IMR-90 (cell line): Measurements from ENCODE around the gene FSTL1. TPM values are rescaled to one million over a fixed set of nuclear protein-coding genes. Genes with fewer than 3 reads are reported as not detected.

ENCODE experiments used
- ATAC-seq: fragments of 200-7000 bp; cut with Tn5 transposase; 2 replicates; pipeline ENCODE4 v1.9.1; 2020; ENCODE audit warnings: low read depth, mild to moderate bottlenecking, moderate library complexity
- BruUV-seq: library from RNA; stranded (reverse); fragments of 400-500 nt; replicated peaks from 2 replicates; lab custom pipeline; 2021; lab: Mats Ljungman, UMichigan
- CTCF ChIA-PET: fragments of 300-600 bp; formaldehyde crosslinking; extraction: SDS; loops from one replicate; lab custom pipeline; 2021; ENCODE audit warnings: antibody characterized with exemption; lab: Yijun Ruan, JAX
- POLR2A ChIA-PET: fragments of 300-600 bp; sonication (Branson Sonifier 250); formaldehyde crosslinking; loops from one replicate; lab custom pipeline; 2022; ENCODE audit warnings: antibody characterized with exemption; ENCODE audit not compliant: unreplicated experiment; lab: Charles Lee
- DNase-seq: peaks from one replicate; pipeline ENCODE4 v3.0.0; 2013
- H2AFZ ChIP-seq: replicated peaks from 2 replicates; pipeline ENCODE3; 2013; ENCODE audit warnings: low read length, mild to moderate bottlenecking; ENCODE audit not compliant: poor library complexity
- H2AK5ac ChIP-seq: 2 replicates; pipeline ENCODE4 v1.6.1; 2013; ENCODE audit warnings: low read depth, low read length, inconsistent platforms
- H2AK9ac ChIP-seq: replicated peaks from 2 replicates; pipeline ENCODE3; 2013; ENCODE audit warnings: mild to moderate bottlenecking, low read depth, low read length, moderate library complexity; ENCODE audit not compliant: poor library complexity
- H2BK120ac ChIP-seq: 2 replicates; pipeline ENCODE4 v1.6.1; 2013; ENCODE audit warnings: low read depth, low read length, inconsistent platforms
- H2BK15ac ChIP-seq: 3 replicates; pipeline ENCODE4 v1.6.1; 2013; ENCODE audit warnings: low read depth, low read length, inconsistent platforms
- H2BK20ac ChIP-seq: 2 replicates; pipeline ENCODE4 v1.6.1; 2013; ENCODE audit warnings: low read depth, mild to moderate bottlenecking, inconsistent platforms, low read length, moderate library complexity
- H2BK5ac ChIP-seq: 2 replicates; pipeline ENCODE4 v1.6.1; 2013; ENCODE audit warnings: mild to moderate bottlenecking, low read depth, low read length, inconsistent platforms; ENCODE audit not compliant: poor library complexity, severe bottlenecking
- H3K14ac ChIP-seq: replicated peaks from 2 replicates; pipeline ENCODE4 v1.6.1; 2013; ENCODE audit warnings: low read depth, low read length, inconsistent platforms
- H3K18ac ChIP-seq: 2 replicates; pipeline ENCODE4 v1.6.1; 2013; ENCODE audit warnings: low read depth, low read length, control low read depth
- H3K23ac ChIP-seq: 2 replicates; pipeline ENCODE4 v1.6.1; 2013; ENCODE audit warnings: low read depth, low read length, inconsistent platforms
- H3K27ac ChIP-seq: 2 replicates; pipeline ENCODE4 v1.5.1; 2013; ENCODE audit warnings: mild to moderate bottlenecking, control low read depth, low read length; ENCODE audit not compliant: insufficient read depth
- H3K27me3 ChIP-seq: 2 replicates; pipeline ENCODE4 v1.6.1; 2013; ENCODE audit warnings: low read length; ENCODE audit not compliant: control insufficient read depth, insufficient read depth
- H3K36me3 ChIP-seq: 2 replicates; pipeline ENCODE4 v1.6.1; 2013; ENCODE audit warnings: low read length, mixed read lengths; ENCODE audit not compliant: control insufficient read depth, insufficient read depth
- H3K4ac ChIP-seq: 2 replicates; pipeline ENCODE4 v1.6.1; 2013; ENCODE audit warnings: low read depth, low read length, inconsistent platforms
- H3K4me1 ChIP-seq: 2 replicates; pipeline ENCODE4 v1.6.1; 2013; ENCODE audit warnings: low read length, mixed read lengths; ENCODE audit not compliant: control insufficient read depth, insufficient read depth
- H3K4me2 ChIP-seq: 2 replicates; pipeline ENCODE4 v1.6.1; 2013; ENCODE audit warnings: low read depth, mild to moderate bottlenecking, control low read depth, low read length, moderate library complexity
- H3K4me3 ChIP-seq: 2 replicates; pipeline ENCODE4 v1.5.1; 2013; ENCODE audit warnings: low read depth, mild to moderate bottlenecking, control low read depth, low read length, moderate library complexity; ENCODE audit not compliant: insufficient read depth
- H3K56ac ChIP-seq: 2 replicates; pipeline ENCODE4 v1.6.1; 2013; ENCODE audit warnings: low read length, inconsistent platforms; ENCODE audit not compliant: insufficient read depth; ENCODE audit errors: extremely low read depth
- H3K79me1 ChIP-seq, 2 experiments: 2 replicates each; pipeline ENCODE4 v1.6.1; 2013; ENCODE audit warnings: low read length in 2 of 2, inconsistent platforms in 1 of 2, low read depth in 1 of 2
- H3K9ac ChIP-seq: 2 replicates; pipeline ENCODE4 v1.6.1; 2013; ENCODE audit warnings: low read depth, low read length, control low read depth
- H3K9me1 ChIP-seq: 2 replicates; pipeline ENCODE4 v1.6.1; 2013; ENCODE audit warnings: low read length, inconsistent platforms; ENCODE audit not compliant: insufficient read depth
- H3K9me3 ChIP-seq: 2 replicates; pipeline ENCODE4 v1.6.1; 2013; ENCODE audit warnings: low read length; ENCODE audit not compliant: control insufficient read depth, insufficient read depth
- H4K20me1 ChIP-seq: 2 replicates; pipeline ENCODE4 v1.6.1; 2013; ENCODE audit warnings: low read length, inconsistent platforms; ENCODE audit not compliant: insufficient read depth
- H4K5ac ChIP-seq: 2 replicates; pipeline ENCODE4 v1.6.1; 2013; ENCODE audit warnings: mild to moderate bottlenecking, low read depth, low read length, control low read depth
- H4K8ac ChIP-seq, 2 experiments: 2 replicates each; pipeline ENCODE4 v1.6.1; 2013; ENCODE audit warnings: low read depth in 2 of 2, low read length in 2 of 2, control low read depth in 1 of 2, inconsistent platforms in 1 of 2
- H4K91ac ChIP-seq: 2 replicates; pipeline ENCODE4 v1.6.1; 2013; ENCODE audit warnings: low read depth, low read length, inconsistent platforms; ENCODE audit not compliant: insufficient read depth
- BHLHE40 ChIP-seq: fragments of 150-350 bp; IDR thresholded peaks from 2 replicates; pipeline ENCODE4 v1.6.1; 2016; ENCODE audit warnings: mild to moderate bottlenecking, low read depth, low read length
- CEBPB ChIP-seq: IDR thresholded peaks from 2 replicates; pipeline ENCODE4 v1.6.1; 2012; ENCODE audit warnings: low read depth, low read length, improper control_type of control experiment
- CHD1 ChIP-seq: IDR thresholded peaks from 2 replicates; pipeline ENCODE4 v1.6.1; 2012; ENCODE audit warnings: low read depth, low read length, improper control_type of control experiment
- CTCF ChIP-seq: conservative IDR thresholded peaks from 2 replicates; pipeline ENCODE4 v1.5.1; 2012; ENCODE audit warnings: mild to moderate bottlenecking, low read depth, low read length, improper control_type of control experiment
- ELK1 ChIP-seq: fragments of 150-350 bp; IDR thresholded peaks from 2 replicates; pipeline ENCODE4 v1.6.1; 2016; ENCODE audit warnings: low read depth, mild to moderate bottlenecking, low read length, moderate library complexity, borderline replicate concordance
- FOS ChIP-seq: fragments of 150-350 bp; IDR thresholded peaks from 2 replicates; pipeline ENCODE4 v1.6.1; 2016; ENCODE audit warnings: low read depth, low read length
- MAFK ChIP-seq: IDR thresholded peaks from 2 replicates; pipeline ENCODE4 v1.6.1; 2012; ENCODE audit warnings: low read depth, low read length, improper control_type of control experiment
- MAZ ChIP-seq: IDR thresholded peaks from 2 replicates; pipeline ENCODE4 v1.6.1; 2012; ENCODE audit warnings: low read depth, mild to moderate bottlenecking, low read length, improper control_type of control experiment, moderate library complexity, borderline replicate concordance
- MXI1 ChIP-seq: IDR thresholded peaks from 2 replicates; pipeline ENCODE4 v1.6.1; 2012; ENCODE audit warnings: low read depth, mild to moderate bottlenecking, low read length, moderate library complexity, borderline replicate concordance
- NFE2L2 ChIP-seq: fragments of 150-350 bp; IDR thresholded peaks from 2 replicates; pipeline ENCODE4 v1.6.1; 2016; ENCODE audit warnings: low read depth, mild to moderate bottlenecking, low read length
- POLR2A ChIP-seq: IDR thresholded peaks from 2 replicates; pipeline ENCODE4 v1.6.1; 2012; ENCODE audit warnings: mild to moderate bottlenecking, low read depth, low read length
- RAD21 ChIP-seq: IDR thresholded peaks from 2 replicates; pipeline ENCODE4 v1.6.1; 2012; ENCODE audit warnings: low read length, improper control_type of control experiment
- RCOR1 ChIP-seq: IDR thresholded peaks from 2 replicates; pipeline ENCODE4 v1.6.1; 2012; ENCODE audit warnings: mild to moderate bottlenecking, low read length, improper control_type of control experiment; ENCODE audit not compliant: insufficient replicate concordance
- RFX5 ChIP-seq: IDR thresholded peaks from 2 replicates; pipeline ENCODE4 v1.8.0; 2012; ENCODE audit warnings: low read depth, mild to moderate bottlenecking, low read length, moderate library complexity
- SMC3 ChIP-seq: fragments of 150-350 bp; IDR thresholded peaks from 2 replicates; pipeline ENCODE4 v1.6.1; 2016; ENCODE audit warnings: low read depth, mild to moderate bottlenecking, antibody characterized with exemption, low read length, moderate library complexity
- USF2 ChIP-seq: fragments of 150-350 bp; IDR thresholded peaks from 2 replicates; pipeline ENCODE4 v1.6.1; 2017; ENCODE audit warnings: mild to moderate bottlenecking, antibody characterized with exemption, low read length, low read depth
- WGBS, 2 experiments: methylation state at CpG; one replicate each; pipeline versions ENCODE4 v1.1.5 to v1.1.7; 2013; ENCODE audit warnings: missing lambda C conversion rate in 2 of 2; ENCODE audit not compliant: insufficient read length in 1 of 2; ENCODE audit errors: extremely low coverage in 2 of 2; 5-methylcytosine and 5-hydroxymethylcytosine counted together
- dilution Hi-C: fragments of 300-500 bp; cut with HindIII; formaldehyde crosslinking; loops from one replicate; pipeline ENCODE4 v1.14.3; 2018; ENCODE audit warnings: low sequenced_read_pairs; ENCODE audit not compliant: unreplicated experiment
- in situ Hi-C: fragments of 300-500 bp; cut with MboI; formaldehyde crosslinking; loops from 3 replicates; pipeline ENCODE4 v1.14.3; 2019; ENCODE audit warnings: low sequenced_read_pairs, inconsistent platforms, mixed read lengths
- intact Hi-C: fragments of 100-400 bp; cut with micrococcal nuclease; formaldehyde crosslinking; loops from 2 replicates; pipeline ENCODE4 v1.10.0; 2022
- polyA plus RNA-seq, 3 experiments: library from polyadenylated mRNA; depleted of rRNA; stranded (reverse); fragments of >200 nt; gene quantifications; 2 replicates each; pipeline ENCODE4 v1.2.3, GENCODE V29; 2012; ENCODE audit warnings: low replicate concordance in 1 of 3
- total RNA-seq: library from RNA; depleted of rRNA; stranded (reverse); fragments of >200 nt; gene quantifications from 2 replicates; pipeline ENCODE4 v1.2.3, GENCODE V29; 2012

The FSTL1 gene
- total and polyA plus RNA-seq, 2 of the 4 experiments (the other 2 are of a cell fraction): 864 to 1,642 TPM

DNA sequence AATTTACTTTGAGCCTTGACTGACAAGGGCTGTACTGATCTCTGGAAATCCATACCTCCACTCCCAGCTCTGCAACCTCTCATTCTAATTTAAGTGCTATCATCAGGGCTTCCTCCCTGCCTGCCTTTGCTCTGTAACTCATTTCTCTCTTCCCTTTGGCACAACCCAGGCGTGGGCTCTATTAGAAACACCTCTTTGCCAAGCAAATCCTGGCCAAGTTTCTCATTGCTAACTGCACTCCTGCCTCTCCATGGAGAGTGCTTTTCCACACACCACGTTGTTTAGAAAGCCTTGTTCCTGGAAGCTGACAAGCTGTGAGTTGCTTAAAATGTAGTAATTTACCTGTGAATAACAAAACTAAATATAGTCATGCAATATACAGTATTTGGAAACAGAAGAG is 20.1 kb upstream of the FSTL1 start:
- Histone ChIP-seq H2BK15ac (peak overlapping the region; percentile 72; the same call in 1 of the 3 replicates), H3K56ac (peak overlapping the region; percentile 79), H3K23ac (peak overlapping the region; percentile 39), H3K18ac (peak overlapping the region; percentile 69), H2AK9ac (no peak overlapping the region), H3K9ac (peak overlapping the region; percentile 77; the same call in 1 of the 2 replicates), H3K79me1 (peaks cover 0 to 10% of the 10 kb centered on the region in 2 experiments; a peak in 2 of 4 replicates), H3K9me1 (peaks cover 9% of the 10 kb centered on the region), H4K91ac (peak overlapping the region; percentile 84), H3K27ac (peak overlapping the region; percentile 80), H3K14ac (peak overlapping the region; percentile 87), H4K20me1 (no peaks in the 10 kb centered on the region), H3K4me2 (peak overlapping the region; percentile 21; the same call in 1 of the 2 replicates), H2BK5ac (peak overlapping the region; percentile 84), H2AFZ (peak overlapping the region; percentile 56), H3K4me1 (peaks cover 26% of the 10 kb centered on the region), H3K27me3 (no peaks in the 10 kb centered on the region), H2BK120ac (peak overlapping the region; percentile 87), H3K9me3 (peaks cover 5% of the 10 kb centered on the region), H4K8ac (peak overlapping the region; percentile 56 to 80; a peak in 3 of 4 replicates), H3K36me3 (no peaks in the 10 kb centered on the region), H2AK5ac (peak overlapping the region; percentile 81; the same call in 1 of the 2 replicates), H3K4me3 (no peak overlapping the region), H3K4ac (peak overlapping the region; percentile 79), H4K5ac (peak overlapping the region; percentile 75; the same call in 1 of the 2 replicates), H2BK20ac (peak overlapping the region; percentile 85)
- CTCF ChIA-PET: interaction anchor here (1.6 kb wide), 1 partner anchor 10 kb away, joined by 5 read pairs; no protein-coding TSS in a partner anchor
- no peak for TF ChIP-seq RCOR1
- TF ChIP-seq ELK1: no peak
- no peak for TF ChIP-seq CHD1
- TF ChIP-seq FOS: no peak
- TF ChIP-seq CTCF: no peak
- TF ChIP-seq USF2: no peak
- no peak for TF ChIP-seq MAFK
- no peak for TF ChIP-seq MAZ
- TF ChIP-seq RFX5: no peak
- TF ChIP-seq CEBPB: no peak
- TF ChIP-seq RAD21: no peak
- no peak for TF ChIP-seq BHLHE40
- TF ChIP-seq MXI1: no peak
- no peak for TF ChIP-seq SMC3
- TF ChIP-seq NFE2L2: no peak
- TF ChIP-seq POLR2A: no peak
- dilution Hi-C loops: no loop called here
- POLR2A ChIA-PET: no interaction called here
- intact Hi-C loops: loop anchor here (2.0 kb wide), 1 partner anchor 20 kb away; the partner anchor contains the start of gene FSTL1
- ATAC-seq (peak; percentile 13; the same call in 1 of the 2 replicates), DNase-seq (no peak)
- WGBS, 2 experiments: 67% methylated on average over 1 of the region's 2 CpGs; no CpG with 5 or more reads in 1 of the 2 experiments
- no TSS peak for BruUV-seq
- in situ Hi-C loops: no loop called here
